GM12878 (cell line): Measurements from ENCODE around the gene CAMK4. TPM values are rescaled to one million over a fixed set of nuclear protein-coding genes. Genes with fewer than 3 reads are reported as not detected.

Experiments used
- ATAC-seq: fragments of 200-7000 bp; cut with Tn5 transposase; 3 replicates; pipeline ENCODE4 v1.9.1; 2020; ENCODE audit warnings: mild to moderate bottlenecking, moderate library complexity
- BruUV-seq: library from RNA; stranded (reverse); fragments of 400-500 nt; replicated peaks from 2 replicates; lab custom pipeline; 2021; lab: Mats Ljungman, UMichigan
- CTCF ChIA-PET: fragments of 300-600 bp; sonication (Branson Sonifier 250); formaldehyde crosslinking; extraction: SDS; loops from one replicate; lab custom pipeline; 2021; ENCODE audit warnings: inconsistent platforms; lab: Yijun Ruan, JAX
- POLR2A ChIA-PET: fragments of 350-600 bp; formaldehyde crosslinking; extraction: SDS; loops from one replicate; lab custom pipeline; 2021; ENCODE audit warnings: inconsistent platforms; lab: Charles Lee
- RAD21 ChIA-PET: fragments of 300-600 bp; sonication (Branson Sonifier 250); formaldehyde crosslinking; loops from one replicate; lab custom pipeline; 2023; ENCODE audit warnings: antibody characterized with exemption; ENCODE audit not compliant: unreplicated experiment; lab: Charles Lee
- SMC1A ChIA-PET: fragments of 300-600 bp; sonication (Branson Sonifier 250); formaldehyde crosslinking; loops from one replicate; lab custom pipeline; 2023; ENCODE audit not compliant: unreplicated experiment, uncharacterized antibody; lab: Charles Lee
- DNase-seq: peaks from one replicate; pipeline ENCODE4 v3.0.0-alpha.2; 2011; ENCODE audit warnings: low read depth, low spot score
- FAIRE-seq: peaks from 3 replicates; lab custom pipeline; 2011; peaks lifted over from hg19 to GRCh38; lab: Jason Lieb, UNC
- H2AFZ ChIP-seq: 2 replicates; pipeline ENCODE4 v1.6.0; 2011; ENCODE audit warnings: low read depth, low read length, control low read depth; ENCODE audit not compliant: control insufficient read depth
- H3K27ac ChIP-seq: 2 replicates; pipeline ENCODE4 v1.5.1; 2011; ENCODE audit warnings: control low read depth; ENCODE audit not compliant: control insufficient read depth, insufficient read depth
- H3K27me3 ChIP-seq, 2 experiments: replicated peaks in 1 of 2; 2 replicates each; pipeline versions ENCODE4 v1.6.0 to v1.6.1; 2011; ENCODE audit warnings: low read length in 1 of 2; ENCODE audit not compliant: control insufficient read depth in 2 of 2, insufficient read depth in 2 of 2
- H3K36me3 ChIP-seq, 2 experiments: 2 replicates each; pipeline ENCODE4 v1.5.1; 2011; ENCODE audit warnings: low read length in 1 of 2; ENCODE audit not compliant: control insufficient read depth in 2 of 2, insufficient read depth in 2 of 2
- H3K4me1 ChIP-seq: 2 replicates; pipeline ENCODE4 v1.6.1; 2011; ENCODE audit warnings: mild to moderate bottlenecking, low read length, moderate library complexity, mixed read lengths; ENCODE audit not compliant: control insufficient read depth, insufficient read depth
- H3K4me2 ChIP-seq: 2 replicates; pipeline ENCODE4 v1.6.0; 2011; ENCODE audit warnings: control low read depth; ENCODE audit not compliant: control insufficient read depth, insufficient read depth
- H3K4me3 ChIP-seq: fragments of 200-600 bp; sonication (generic); 2 replicates; pipeline ENCODE4 v1.5.1; 2016
- H3K79me2 ChIP-seq: 2 replicates; pipeline ENCODE4 v1.6.0; 2011; ENCODE audit warnings: low read length; ENCODE audit not compliant: control insufficient read depth, insufficient read depth
- H3K9ac ChIP-seq: 2 replicates; pipeline ENCODE4 v1.8.0; 2011; ENCODE audit warnings: low read length, control low read depth, mixed read lengths; ENCODE audit not compliant: control insufficient read depth, insufficient read depth
- H3K9me3 ChIP-seq: replicated peaks from 3 replicates; pipeline ENCODE4 v1.5.1; 2011; ENCODE audit warnings: mild to moderate bottlenecking, low read length; ENCODE audit not compliant: control insufficient read depth, insufficient read depth
- H4K20me1 ChIP-seq: 2 replicates; pipeline ENCODE4 v1.6.0; 2011; ENCODE audit not compliant: control insufficient read depth, insufficient read depth
- BCLAF1 ChIP-seq: fragments of 450-650 bp; IDR thresholded peaks from 2 replicates; pipeline ENCODE4 v1.6.1; 2017; ENCODE audit warnings: antibody characterized with exemption, mild to moderate bottlenecking, moderate library complexity
- CHD4 ChIP-seq: fragments of 200-600 bp; sonication (generic); IDR thresholded peaks from 2 replicates; pipeline ENCODE4 v1.6.1; 2016; ENCODE audit warnings: mild to moderate bottlenecking
- MTA2 ChIP-seq: fragments of 450-650 bp; IDR thresholded peaks from 2 replicates; pipeline ENCODE4 v1.6.1; 2016; ENCODE audit warnings: low read depth, mild to moderate bottlenecking, moderate library complexity
- MYC ChIP-seq: IDR thresholded peaks from 2 replicates; pipeline ENCODE4 v1.6.1; 2011; ENCODE audit warnings: mild to moderate bottlenecking, low read length, moderate library complexity, inconsistent platforms; ENCODE audit not compliant: insufficient read depth, insufficient replicate concordance, insufficient read length, severe bottlenecking
- NR2F1 ChIP-seq: fragments of 450-650 bp; conservative IDR thresholded peaks from 2 replicates; pipeline ENCODE4 v1.6.1; 2017; ENCODE audit warnings: mild to moderate bottlenecking
- ZBTB40 ChIP-seq: fragments of 450-650 bp; IDR thresholded peaks from 2 replicates; pipeline ENCODE4 v1.6.1; 2016; ENCODE audit warnings: mild to moderate bottlenecking, moderate library complexity, borderline replicate concordance
- WGBS: methylation state at CpG from one replicate; pipeline ENCODE4 v1.1.6; 2016; ENCODE audit warnings: low lambda C conversion rate; ENCODE audit not compliant: insufficient replicate concordance, insufficient coverage; ENCODE audit errors: missing lambda C conversion rate; 5-methylcytosine and 5-hydroxymethylcytosine counted together
- in situ Hi-C: fragments of 300-500 bp; cut with MboI; formaldehyde crosslinking; loops from 9 replicates; pipeline ENCODE4 v1.14.3; 2018; ENCODE audit warnings: mixed read lengths
- intact Hi-C: fragments of 100-400 bp; cut with micrococcal nuclease; formaldehyde crosslinking; loops from one replicate; pipeline ENCODE4 v1.14.2; 2022; ENCODE audit not compliant: unreplicated experiment
- polyA plus RNA-seq, 11 experiments: library from polyadenylated mRNA; depleted of rRNA in 4 of 11; unstranded in 6 of 11; stranded (reverse) in 5 of 11; fragments of >200 nt; fragmentation: Nextera tagmentation in 4 of 11; fragmentation: Illumina TruSeq in 1 of 11; extraction: Ambion mirVana in 4 of 11; extraction: Trizol in 1 of 11; gene quantifications; 1 replicate in 1 of 11; 2 replicates in 10 of 11; pipeline versions ENCODE4 v1.2.1 to v1.2.3, GENCODE V29; 2011 to 2016; ENCODE audit warnings: inconsistent platforms in 2 of 11, missing spikeins in 2 of 11, low read depth in 1 of 11
- total RNA-seq, 4 experiments: library from RNA; depleted of rRNA in 3 of 4; stranded (reverse); fragments of >200 nt in 3 of 4; fragmentation: Illumina TruSeq in 1 of 4; extraction: Trizol in 1 of 4; gene quantifications; 2 replicates each; pipeline versions ENCODE4 v1.2.1 to v1.2.3, GENCODE V29; 2013 to 2021

Gene CAMK4
- total and polyA plus RNA-seq, 10 of the 15 experiments (the other 5 are each of a cell fraction or from before 2014, with no cell fraction given), result 13.3 to 51.9 (median 35.3) TPM

- intact Hi-C loops, result no loop called here
- TF ChIP-seq ZBTB40 (no peak), BCLAF1 (no peak), NR2F1 (no peak), CHD4 (no peak), MYC (no peak), MTA2 (no peak)
- no peak for ATAC-seq
- WGBS, result 74% methylated on average over 3 of the region's 3 CpGs
- Histone ChIP-seq H3K27ac (no peak overlapping the region), H3K9ac (no peak overlapping the region), H3K79me2 (peaks cover 64% of the 10 kb centered on the region), H3K36me3 (peaks cover 2 to 13% of the 10 kb centered on the region in 2 experiments; a peak in 3 of 4 replicates), H3K9me3 (no peaks in the 10 kb centered on the region), H3K27me3 (no peaks in the 10 kb centered on the region), H4K20me1 (no peaks in the 10 kb centered on the region), H3K4me1 (peaks cover 17% of the 10 kb centered on the region), H3K4me2 (no peak overlapping the region), H2AFZ (no peak overlapping the region), H3K4me3 (no peak overlapping the region)
- ChIA-PET CTCF (interaction anchor here (3.3 to 3.8 kb wide), 2 partner anchors 13 to 38 kb away, joined by 13 to 17 read pairs; no protein-coding TSS in a partner anchor), RAD21 (interaction anchor here (21.9 kb wide), 1 partner anchor 9 kb away, joined by 443 read pairs; no protein-coding TSS in a partner anchor), POLR2A (interaction anchor here (1.5 kb wide), 1 partner anchor 10 kb away, joined by 3 read pairs; no protein-coding TSS in a partner anchor), SMC1A (interaction anchor here (1.5 to 23.4 kb wide), 3 partner anchors 10 to 79 kb away, joined by 4 to 608 read pairs (median 10); no protein-coding TSS in a partner anchor)
- DNase-seq, result no peak
- no peak for FAIRE-seq
- no TSS peak for BruUV-seq
- in situ Hi-C loops, result loop anchor here (25.0 kb wide), 1 partner anchor 504 kb away; the partner anchor contains the start of genes SLC25A46 and TMEM232
Measured at GRCh38 chr5:111241696-111242095, 17.5 kb downstream of the CAMK4 start.
